Measurements from ENCODE around the gene KRT38. TPM values are rescaled to one million over a fixed set of nuclear protein-coding genes. Genes with fewer than 3 reads are reported as not detected.

The KRT38 gene
- total RNA-seq, 1 experiment from 2014 or later, result not detected

GRCh38 chr17:41387670-41388069 lies 53.1 kb downstream of the KRT38 start:
- Mint-ChIP-seq H3K9me3 (ENCODE audit: unreplicated experiment) (peaks cover 11% of the 10 kb centered on the region), H3K4me3 (ENCODE audit: unreplicated experiment) (no peak overlapping the region), H3K27me3 (ENCODE audit: insufficient read depth, unreplicated experiment) (no peaks in the 10 kb centered on the region), H3K4me1 (ENCODE audit: low read depth, unreplicated experiment) (peaks cover 15% of the 10 kb centered on the region), H3K27ac (ENCODE audit: unreplicated experiment) (no peak overlapping the region), H3K36me3 (ENCODE audit: insufficient read depth, unreplicated experiment) (no peaks in the 10 kb centered on the region)
- no peak for DNase-seq
- no peak overlapping the region for H3K4me3 ChIP-seq (ENCODE audit: low read depth, low read length)
- H3K9me3 ChIP-seq, result peaks cover 7% of the 10 kb centered on the region
- no peaks in the 10 kb centered on the region for H3K36me3 ChIP-seq (ENCODE audit: control insufficient read depth, insufficient read depth, low read length)
- H3K4me1 ChIP-seq, result peaks cover 28% of the 10 kb centered on the region
- BruUV-seq (replicated peaks), result no TSS peak
- intact Hi-C loops (cut with micrococcal nuclease; ENCODE audit: unreplicated experiment), result no loop called here
- H3K27me3 ChIP-seq (replicated peaks; ENCODE audit: control insufficient read depth, insufficient read depth, low read length), result no peaks in the 10 kb centered on the region
- no peak for TF ChIP-seq CTCF (IDR thresholded peaks at IDR 0.05; ENCODE audit: insufficient read depth in 1 of 2, low read depth in 1 of 2, low read length in 1 of 2, severe bottlenecking in 1 of 2, unreplicated experiment in 1 of 2)
- ChIA-PET POLR2A (no interaction called here), CTCF (no interaction called here)

DNA sequence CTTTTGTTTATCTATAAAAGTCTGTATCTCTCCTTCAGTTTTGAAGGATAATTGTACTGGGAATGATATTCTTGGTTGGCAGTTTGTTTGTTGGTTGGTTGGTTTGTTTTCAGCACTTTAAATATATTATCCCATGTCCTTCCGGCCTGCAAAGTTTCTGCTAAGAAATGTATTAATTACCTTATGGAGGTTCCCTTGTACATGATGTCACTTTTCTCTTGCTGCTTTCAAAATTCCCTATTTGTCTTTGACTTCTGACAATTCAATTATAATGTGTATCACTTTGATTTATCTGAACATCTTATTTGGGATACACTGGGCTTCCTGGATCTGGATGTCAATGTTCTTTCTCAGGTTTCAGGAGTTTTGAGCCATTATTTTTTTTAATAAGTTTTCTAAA lies 54.6 kb downstream of the KRT38 start:
- no TSS peak for BruUV-seq (replicated peaks)
- H3K27me3 ChIP-seq (replicated peaks; ENCODE audit: control insufficient read depth, insufficient read depth, low read length), result no peaks in the 10 kb centered on the region
- H3K36me3 Mint-ChIP-seq (ENCODE audit: insufficient read depth, unreplicated experiment), result no peaks in the 10 kb centered on the region
- H3K9me3 ChIP-seq, result peaks cover 7% of the 10 kb centered on the region
- peaks cover 11% of the 10 kb centered on the region for H3K9me3 Mint-ChIP-seq (ENCODE audit: unreplicated experiment)
- ChIA-PET POLR2A (no interaction called here), CTCF (no interaction called here)
- H3K36me3 ChIP-seq (ENCODE audit: control insufficient read depth, insufficient read depth, low read length), result no peaks in the 10 kb centered on the region
- H3K4me3 ChIP-seq (ENCODE audit: low read depth, low read length), result no peak overlapping the region
- TF ChIP-seq CTCF (IDR thresholded peaks at IDR 0.05; ENCODE audit: insufficient read depth in 1 of 2, low read depth in 1 of 2, low read length in 1 of 2, severe bottlenecking in 1 of 2, unreplicated experiment in 1 of 2), result no peak
- H3K27me3 Mint-ChIP-seq (ENCODE audit: insufficient read depth, unreplicated experiment), result no peaks in the 10 kb centered on the region
- DNase-seq, result no peak
- H3K4me1 ChIP-seq, result peaks cover 24% of the 10 kb centered on the region
- intact Hi-C loops (cut with micrococcal nuclease; ENCODE audit: unreplicated experiment), result no loop called here
- H3K27ac Mint-ChIP-seq (ENCODE audit: unreplicated experiment), result no peak overlapping the region
- H3K4me3 Mint-ChIP-seq (ENCODE audit: unreplicated experiment), result no peak overlapping the region
- peaks cover 15% of the 10 kb centered on the region for H3K4me1 Mint-ChIP-seq (ENCODE audit: low read depth, unreplicated experiment)

Other genes with a start within 250 kb of the KRT38 start
- gene KRTAP9-2, start 214.3 kb downstream of the KRT38 start, total RNA-seq (2022), result not detected in 2 replicates
- not detected in 2 replicates for gene KRTAP9-3, start 208.5 kb downstream of the KRT38 start, total RNA-seq (2022)
- gene KRTAP9-8, start 203.0 kb downstream of the KRT38 start, total RNA-seq (2022), result not detected in 2 replicates
- not detected in 2 replicates for gene KRTAP9-4, start 191.3 kb downstream of the KRT38 start, total RNA-seq (2022)
- gene KRTAP9-9, start 185.6 kb downstream of the KRT38 start, total RNA-seq (2022), result not detected in 2 replicates
- gene KRTAP9-6, start 175.6 kb downstream of the KRT38 start, total RNA-seq (2022), result not detected in 2 replicates
- not detected in 2 replicates for gene KRTAP9-7, start 165.3 kb downstream of the KRT38 start, total RNA-seq (2022)
- gene KRTAP29-1, start 138.1 kb downstream of the KRT38 start, total RNA-seq (2022), result not detected in 2 replicates
- gene KRTAP16-1, start 131.7 kb downstream of the KRT38 start, total RNA-seq (2022), result not detected in 2 replicates
- gene KRTAP17-1, start 125.3 kb downstream of the KRT38 start, total RNA-seq (2022), result not detected in 2 replicates
- gene KRT33A, start 90.2 kb downstream of the KRT38 start, total RNA-seq (2022), result not detected in 2 replicates
- gene KRT33B, start 71.2 kb downstream of the KRT38 start, total RNA-seq (2022), result not detected in 2 replicates
- not detected in 2 replicates for gene KRT34, start 58.7 kb downstream of the KRT38 start, total RNA-seq (2022)
- not detected in 2 replicates for gene KRT31, start 43.4 kb downstream of the KRT38 start, total RNA-seq (2022)
- not detected in 2 replicates for gene KRT37, start 16.4 kb downstream of the KRT38 start, total RNA-seq (2022)
- gene KRT32, start 26.4 kb upstream of the KRT38 start, total RNA-seq (2022), result not detected in 2 replicates
- not detected in 2 replicates for gene KRT35, start 40.2 kb upstream of the KRT38 start, total RNA-seq (2022)
- not detected in 2 replicates for gene KRT36, start 48.9 kb upstream of the KRT38 start, total RNA-seq (2022)
- 0.35 TPM in 1 of 2 replicates, not detected in the other for gene KRT13, start 64.6 kb upstream of the KRT38 start, total RNA-seq (2022)
- gene KRT15, start 77.9 kb upstream of the KRT38 start, total RNA-seq (2022), result 5.3 and 10.5 TPM in 2 replicates
- 975 and 1,121 TPM in 2 replicates for gene KRT19, start 87.3 kb upstream of the KRT38 start, total RNA-seq (2022)
- gene KRT9, start 131.1 kb upstream of the KRT38 start, total RNA-seq (2022), result not detected in 2 replicates
- gene KRT14, start 145.9 kb upstream of the KRT38 start, total RNA-seq (2022), result not detected in 2 replicates
- not detected in 2 replicates for gene KRT16, start 171.8 kb upstream of the KRT38 start, total RNA-seq (2022)
- gene KRT17, start 183.6 kb upstream of the KRT38 start, total RNA-seq (2022), result 2.8 and 3.4 TPM in 2 replicates
- 759 and 783 TPM in 2 replicates for gene EIF1, start 247.9 kb upstream of the KRT38 start, total RNA-seq (2022)